Activated T-helper 17 cell treated with anti-CD3 and anti-CD28 coated beads, Interleukin-2, amount 50 U/mL, for 72 hours (primary cell): ENCODE data around the gene TCHP. TPM values are rescaled to one million over a fixed set of nuclear protein-coding genes. Genes with fewer than 3 reads are reported as not detected.

Experiments used
- ATAC-seq: fragments of 150-1000 bp; cut with Tn5 transposase; replicated peaks from 2 replicates; pipeline ENCODE4 v1.10.0; 2021; ENCODE audit warnings: mild to moderate bottlenecking, moderate library complexity
- H3K27ac Mint-ChIP-seq: one replicate; pipeline ENCODE4 v1.8.0; 2022; ENCODE audit warnings: mixed read lengths
- H3K27me3 Mint-ChIP-seq: one replicate; pipeline ENCODE4 v1.8.0; 2022; ENCODE audit warnings: mixed read lengths
- H3K36me3 Mint-ChIP-seq: one replicate; pipeline ENCODE4 v1.8.0; 2022; ENCODE audit warnings: low read depth, mild to moderate bottlenecking, mixed read lengths
- H3K4me1 Mint-ChIP-seq: one replicate; pipeline ENCODE4 v1.8.0; 2022; ENCODE audit warnings: mixed read lengths
- H3K4me3 Mint-ChIP-seq: one replicate; pipeline ENCODE4 v1.8.0; 2022; ENCODE audit warnings: mild to moderate bottlenecking, mixed read lengths
- H3K9me3 Mint-ChIP-seq: one replicate; pipeline ENCODE4 v1.8.0; 2022; ENCODE audit warnings: mixed read lengths
- total RNA-seq, 2 donors: library from RNA; stranded (reverse); gene quantifications; one replicate each; pipeline ENCODE4 v1.2.3, GENCODE V29; 2022

TCHP gene
- total RNA-seq, 2 donors from 2014 or later = 9.8 to 20.2 TPM

DNA sequence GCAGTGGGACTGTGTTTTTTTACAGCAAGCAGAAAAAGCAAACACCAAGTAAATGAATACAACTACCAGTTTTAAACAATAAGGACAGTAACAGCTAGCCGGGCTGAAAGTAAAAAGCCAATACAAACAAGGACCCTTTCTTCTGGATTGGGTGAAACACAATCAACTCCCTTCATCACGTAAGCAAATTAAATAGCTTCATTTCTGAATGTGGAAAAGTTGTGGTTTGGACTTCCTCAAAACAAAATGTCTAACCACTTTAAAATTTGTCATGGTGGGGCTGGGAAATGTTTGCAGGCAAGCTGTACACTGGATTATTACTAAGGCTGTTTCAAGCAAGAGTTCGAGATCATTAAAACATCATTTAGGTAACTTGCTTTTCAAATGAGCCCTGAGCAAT is 47.4 kb downstream of the TCHP start:
- peak; percentile 23 for ATAC-seq
- Mint-ChIP-seq H3K36me3 (peaks cover 86% of the 10 kb centered on the region), H3K4me3 (peak overlapping the region; percentile 15), H3K4me1 (peaks cover 30% of the 10 kb centered on the region), H3K9me3 (no peaks in the 10 kb centered on the region), H3K27me3 (no peaks in the 10 kb centered on the region), H3K27ac (peak overlapping the region; percentile 51)

DNA sequence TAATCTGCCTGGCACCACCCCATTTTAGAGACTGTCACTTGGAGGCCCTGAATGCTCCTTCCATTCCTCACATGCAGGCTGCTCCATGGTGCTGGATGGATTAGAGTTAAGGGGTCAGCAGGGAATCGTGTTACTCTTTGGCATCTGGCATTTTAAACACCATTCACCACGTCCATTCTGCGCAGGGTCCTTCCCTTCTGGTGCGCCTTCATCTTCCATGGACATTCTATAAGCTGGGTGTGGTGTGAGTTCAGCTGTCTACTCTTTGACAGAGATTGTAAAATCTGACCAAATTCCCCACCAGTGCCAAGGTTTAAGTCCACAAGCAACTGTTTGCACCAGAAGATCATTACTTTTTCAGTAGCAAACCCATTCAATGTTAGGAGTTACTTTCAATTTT is 48.3 kb downstream of the TCHP start:
- Mint-ChIP-seq H3K27ac (peak overlapping the region; percentile 51), H3K9me3 (no peaks in the 10 kb centered on the region), H3K4me3 (peak overlapping the region; percentile 15), H3K36me3 (peaks cover 86% of the 10 kb centered on the region), H3K4me1 (peaks cover 35% of the 10 kb centered on the region), H3K27me3 (no peaks in the 10 kb centered on the region)
- no peak for ATAC-seq

DNA sequence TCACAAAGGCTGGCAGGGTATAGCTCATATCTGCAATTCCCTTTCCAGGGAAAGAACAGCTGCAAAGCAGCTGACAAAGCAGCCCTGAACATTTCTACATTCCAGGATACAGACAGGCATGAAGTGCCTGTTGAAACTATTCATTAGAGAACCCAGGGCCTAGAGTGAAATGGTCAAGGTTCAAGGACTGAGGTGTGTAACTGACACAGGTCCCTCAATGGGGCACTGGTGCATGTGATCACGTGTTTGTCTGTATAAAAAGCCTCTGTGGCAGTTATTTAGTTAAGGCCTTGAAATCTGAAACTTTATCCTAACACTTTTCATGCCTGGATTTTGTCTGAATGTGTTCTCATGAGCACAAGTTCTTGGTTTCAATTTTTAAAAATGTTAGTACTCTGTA is 49.0 kb downstream of the TCHP start:
- no peaks in the 10 kb centered on the region for H3K9me3 Mint-ChIP-seq
- H3K36me3 Mint-ChIP-seq = peaks cover 92% of the 10 kb centered on the region
- H3K4me1 Mint-ChIP-seq = peaks cover 35% of the 10 kb centered on the region
- ATAC-seq = no peak
- peak overlapping the region; percentile 69 for H3K27ac Mint-ChIP-seq
- no peaks in the 10 kb centered on the region for H3K27me3 Mint-ChIP-seq
- H3K4me3 Mint-ChIP-seq = no peak overlapping the region

DNA sequence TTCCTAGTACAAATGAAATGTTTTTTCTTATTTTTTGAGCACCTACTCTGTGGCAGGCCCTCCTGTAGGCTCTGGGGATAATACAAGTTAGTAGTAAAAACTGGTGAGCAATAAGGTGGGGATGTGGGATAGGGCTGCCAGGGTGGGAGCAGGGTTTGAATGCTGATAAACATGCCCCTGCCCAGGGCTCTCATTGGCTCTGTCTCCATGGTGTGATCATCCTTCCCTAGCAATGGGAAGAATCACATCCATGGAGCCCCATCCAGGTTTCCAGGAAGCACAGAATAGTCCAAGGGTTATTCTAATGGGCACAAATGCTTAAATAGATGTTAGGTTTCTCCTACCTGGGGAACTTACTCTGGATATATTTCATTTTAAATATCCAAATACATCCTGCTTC is 50.6 kb downstream of the TCHP start:
- Mint-ChIP-seq H3K9me3 (no peaks in the 10 kb centered on the region), H3K36me3 (peaks cover 93% of the 10 kb centered on the region), H3K4me3 (no peak overlapping the region), H3K4me1 (peaks cover 35% of the 10 kb centered on the region), H3K27ac (peak overlapping the region; percentile 69), H3K27me3 (no peaks in the 10 kb centered on the region)
- no peak for ATAC-seq

DNA sequence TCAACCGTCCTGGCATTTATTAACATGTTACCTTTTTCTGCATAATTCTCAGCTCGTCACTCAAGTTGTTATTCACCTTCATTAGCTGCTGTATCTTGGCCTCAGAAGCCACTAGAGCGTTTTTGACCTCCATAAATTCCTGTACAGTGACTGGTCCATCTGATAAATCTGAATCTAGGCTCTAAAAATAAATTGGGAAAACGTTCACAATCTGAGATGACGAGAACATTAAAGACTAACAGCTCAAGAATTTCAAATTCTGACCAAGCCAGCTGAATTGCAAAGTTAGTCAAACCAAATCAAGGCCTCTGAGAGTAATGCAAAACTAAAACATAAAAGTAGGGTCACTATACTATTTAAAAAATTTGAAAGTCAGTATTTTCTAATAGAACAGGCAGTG is 51.1 kb downstream of the TCHP start:
- peaks cover 98% of the 10 kb centered on the region for H3K36me3 Mint-ChIP-seq
- no peak for ATAC-seq
- peaks cover 35% of the 10 kb centered on the region for H3K4me1 Mint-ChIP-seq
- H3K27me3 Mint-ChIP-seq = no peaks in the 10 kb centered on the region
- no peak overlapping the region for H3K4me3 Mint-ChIP-seq
- H3K9me3 Mint-ChIP-seq = no peaks in the 10 kb centered on the region
- H3K27ac Mint-ChIP-seq = peak overlapping the region; percentile 30

DNA sequence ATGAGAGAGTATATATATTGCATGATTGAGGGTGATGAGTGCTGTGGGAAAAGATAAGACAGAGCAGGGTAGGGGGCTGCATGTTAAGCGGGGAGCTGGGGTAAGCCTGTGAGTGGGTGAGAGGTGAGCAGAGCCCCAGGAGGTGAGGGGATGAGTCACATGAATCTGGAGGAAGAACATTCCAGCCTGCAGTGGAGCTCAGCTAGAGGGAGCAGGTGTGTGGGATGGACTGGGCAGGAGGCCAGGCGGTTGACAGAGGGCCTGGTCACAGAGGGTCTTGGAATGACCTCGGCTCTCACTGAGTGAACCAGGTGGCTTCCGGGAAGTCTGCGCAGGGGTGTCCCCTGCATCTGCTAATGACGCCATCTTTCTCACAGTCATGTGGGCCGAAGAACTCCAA is 51.7 kb downstream of the TCHP start:
- H3K36me3 Mint-ChIP-seq = peaks cover 99% of the 10 kb centered on the region
- H3K27ac Mint-ChIP-seq = peak overlapping the region; percentile 30
- no peak for ATAC-seq
- H3K4me3 Mint-ChIP-seq = no peak overlapping the region
- H3K4me1 Mint-ChIP-seq = peaks cover 32% of the 10 kb centered on the region
- no peaks in the 10 kb centered on the region for H3K9me3 Mint-ChIP-seq
- H3K27me3 Mint-ChIP-seq = no peaks in the 10 kb centered on the region

DNA sequence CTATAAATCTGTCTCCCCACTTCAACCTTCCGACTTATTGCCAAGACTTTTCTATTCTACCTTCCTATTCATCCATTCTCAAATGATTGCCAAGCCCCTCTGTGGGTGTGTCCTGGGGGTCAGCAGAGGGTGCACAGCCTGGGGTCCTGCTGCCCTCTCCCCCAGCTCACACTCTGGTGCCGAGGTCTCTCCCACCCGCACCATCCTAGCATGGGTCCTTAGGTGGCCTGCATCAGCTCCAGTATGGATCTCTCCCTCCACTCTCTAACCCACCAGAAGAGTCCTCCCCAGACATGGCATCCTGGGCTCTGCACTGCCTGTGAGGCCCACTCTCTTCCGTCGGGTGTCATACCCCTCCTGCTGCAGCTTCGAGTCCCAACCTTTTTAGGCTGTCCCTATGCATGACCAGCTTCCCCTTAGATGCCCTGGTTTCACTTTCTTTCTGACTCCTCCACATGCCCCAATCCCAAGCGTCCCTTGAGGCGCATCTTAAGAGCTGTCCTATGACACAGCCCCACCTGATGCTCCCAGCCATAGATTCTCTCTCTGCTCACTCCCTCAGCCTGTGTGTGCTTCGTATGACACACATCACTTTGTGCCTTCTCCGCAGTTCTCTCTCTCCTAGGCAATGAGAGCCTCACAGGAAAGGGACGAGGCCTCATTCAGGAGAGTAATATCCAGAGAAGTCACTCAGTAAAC is 52.2 kb downstream of the TCHP start:
- H3K36me3 Mint-ChIP-seq = peaks cover 99% of the 10 kb centered on the region
- no peaks in the 10 kb centered on the region for H3K27me3 Mint-ChIP-seq
- peak overlapping the region; percentile 47 for H3K27ac Mint-ChIP-seq
- ATAC-seq = peak; percentile 75
- H3K4me3 Mint-ChIP-seq = no peak overlapping the region
- peaks cover 26% of the 10 kb centered on the region for H3K4me1 Mint-ChIP-seq
- no peaks in the 10 kb centered on the region for H3K9me3 Mint-ChIP-seq

DNA sequence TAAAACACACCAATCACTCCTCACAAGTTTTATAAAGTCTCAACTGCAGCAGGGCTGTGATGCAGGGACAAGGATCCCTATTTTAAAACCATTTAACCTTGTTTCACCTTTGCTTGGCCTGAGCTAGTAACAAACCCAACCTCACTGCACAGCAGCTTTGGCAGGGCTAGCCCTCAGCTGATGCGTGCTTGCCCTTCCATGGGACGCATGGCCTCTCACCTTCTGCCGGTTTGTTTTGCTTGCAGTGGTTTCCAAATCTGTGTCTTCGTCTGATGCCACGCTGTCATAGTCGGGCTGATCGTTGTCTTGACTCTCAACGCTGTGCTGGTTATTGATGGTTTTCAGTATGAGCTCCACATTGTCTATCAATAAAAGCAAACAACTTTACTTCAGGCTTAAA is 52.8 kb downstream of the TCHP start:
- Mint-ChIP-seq H3K36me3 (peaks cover 99% of the 10 kb centered on the region), H3K27me3 (no peaks in the 10 kb centered on the region), H3K4me1 (peaks cover 20% of the 10 kb centered on the region), H3K27ac (peak overlapping the region; percentile 47), H3K9me3 (no peaks in the 10 kb centered on the region), H3K4me3 (no peak overlapping the region)
- ATAC-seq = no peak

DNA sequence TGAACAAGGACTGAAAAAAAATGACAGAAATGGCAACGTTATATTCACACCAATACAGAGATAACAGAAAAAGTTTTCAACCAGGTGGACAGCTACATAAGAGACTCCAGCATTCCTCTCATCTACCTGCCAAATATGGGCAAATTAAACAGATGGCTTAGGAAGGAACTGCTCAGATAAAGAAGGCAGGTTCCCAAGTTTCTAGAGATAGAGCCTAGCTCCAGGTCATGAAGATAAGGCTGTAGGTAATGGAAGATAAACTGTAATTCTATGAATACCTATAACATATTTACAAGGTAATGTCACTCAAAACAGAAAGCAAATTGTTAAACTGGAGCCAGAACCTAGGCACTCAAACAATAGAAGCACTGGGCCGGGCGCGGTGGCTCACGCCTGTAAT is 53.6 kb downstream of the TCHP start:
- Mint-ChIP-seq H3K27me3 (no peaks in the 10 kb centered on the region), H3K4me3 (no peak overlapping the region), H3K4me1 (peaks cover 14% of the 10 kb centered on the region), H3K36me3 (peaks cover 99% of the 10 kb centered on the region), H3K9me3 (no peaks in the 10 kb centered on the region), H3K27ac (peak overlapping the region; percentile 47)
- no peak for ATAC-seq

DNA sequence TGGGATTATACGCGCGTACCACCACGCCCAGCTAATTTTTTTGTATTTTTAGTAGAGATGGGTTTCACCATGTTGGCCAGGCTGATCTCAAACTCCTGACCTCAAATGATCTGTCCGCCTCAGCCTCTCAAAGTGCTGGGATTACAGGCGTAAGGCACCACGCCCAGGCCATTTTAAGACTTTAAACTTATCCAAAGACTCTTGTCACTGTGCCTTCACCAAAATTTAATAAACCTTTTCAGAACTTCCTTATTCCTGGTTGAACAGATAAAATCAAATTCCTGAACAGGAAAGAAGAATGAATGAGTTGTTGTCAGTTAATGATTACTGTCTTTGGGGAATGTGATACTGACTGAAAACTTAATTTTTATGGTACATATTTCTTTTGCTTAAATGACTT is 58.3 kb downstream of the TCHP start:
- peaks cover 2% of the 10 kb centered on the region for H3K4me1 Mint-ChIP-seq
- no peak overlapping the region for H3K27ac Mint-ChIP-seq
- H3K9me3 Mint-ChIP-seq = no peaks in the 10 kb centered on the region
- H3K27me3 Mint-ChIP-seq = no peaks in the 10 kb centered on the region
- H3K36me3 Mint-ChIP-seq = peaks cover 98% of the 10 kb centered on the region
- H3K4me3 Mint-ChIP-seq = no peak overlapping the region
- no peak for ATAC-seq

DNA sequence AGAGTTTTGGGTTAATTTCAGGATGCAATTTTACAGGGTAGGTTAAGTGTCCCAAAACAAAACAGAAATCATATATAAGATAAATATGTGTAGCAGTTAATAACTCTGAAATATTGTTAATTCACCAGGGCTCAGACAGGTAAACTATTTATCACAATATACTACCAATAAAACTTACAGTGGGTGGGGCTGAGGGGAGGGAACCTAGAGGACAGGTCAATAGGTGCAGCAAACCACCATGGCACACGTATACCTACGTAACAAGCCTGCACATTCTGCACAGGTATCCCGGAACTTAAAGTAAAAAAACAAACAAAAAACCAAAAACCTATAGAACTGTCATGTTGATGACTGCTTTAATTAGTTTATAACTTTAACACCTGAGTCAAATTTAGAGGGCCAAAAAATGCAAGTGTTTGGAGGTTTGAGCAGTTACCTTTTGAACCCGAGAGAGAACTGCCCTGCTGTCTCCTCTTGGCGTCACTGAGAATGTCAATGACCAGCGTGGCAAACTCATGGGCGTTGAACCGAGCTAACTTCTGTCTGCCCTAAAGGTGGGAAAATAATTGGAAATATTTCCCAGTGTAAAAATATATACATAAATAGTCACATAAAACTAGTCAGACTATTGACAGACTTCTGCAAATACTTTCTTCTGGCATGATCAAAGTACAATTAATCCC is 59.5 kb downstream of the TCHP start:
- no peak overlapping the region for H3K27ac Mint-ChIP-seq
- no peak overlapping the region for H3K4me3 Mint-ChIP-seq
- H3K4me1 Mint-ChIP-seq = peaks cover 5% of the 10 kb centered on the region
- peaks cover 96% of the 10 kb centered on the region for H3K36me3 Mint-ChIP-seq
- H3K9me3 Mint-ChIP-seq = no peaks in the 10 kb centered on the region
- no peak for ATAC-seq
- H3K27me3 Mint-ChIP-seq = no peaks in the 10 kb centered on the region

DNA sequence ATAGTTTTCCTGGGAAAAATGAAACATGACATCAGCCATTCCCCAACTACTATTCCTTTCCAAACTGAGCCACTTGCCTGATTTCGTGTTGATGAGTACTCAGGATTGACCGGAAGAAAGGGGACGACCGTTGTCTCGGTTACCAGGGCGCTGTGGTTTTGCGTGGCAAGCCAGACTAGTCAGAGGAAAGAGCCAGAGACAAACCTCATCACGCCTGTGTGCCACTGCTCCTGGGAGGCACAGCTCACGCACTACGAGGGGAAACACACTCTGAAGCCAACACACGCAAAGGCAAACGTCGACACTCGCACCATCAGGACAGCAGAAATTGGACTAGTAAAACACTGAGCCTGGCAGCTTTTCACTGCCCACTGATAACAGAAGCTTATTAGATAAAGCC is 61.1 kb downstream of the TCHP start:
- Mint-ChIP-seq H3K27ac (no peak overlapping the region), H3K4me1 (peaks cover 5% of the 10 kb centered on the region), H3K36me3 (peaks cover 98% of the 10 kb centered on the region), H3K9me3 (no peaks in the 10 kb centered on the region), H3K4me3 (no peak overlapping the region), H3K27me3 (no peaks in the 10 kb centered on the region)
- no peak for ATAC-seq

DNA sequence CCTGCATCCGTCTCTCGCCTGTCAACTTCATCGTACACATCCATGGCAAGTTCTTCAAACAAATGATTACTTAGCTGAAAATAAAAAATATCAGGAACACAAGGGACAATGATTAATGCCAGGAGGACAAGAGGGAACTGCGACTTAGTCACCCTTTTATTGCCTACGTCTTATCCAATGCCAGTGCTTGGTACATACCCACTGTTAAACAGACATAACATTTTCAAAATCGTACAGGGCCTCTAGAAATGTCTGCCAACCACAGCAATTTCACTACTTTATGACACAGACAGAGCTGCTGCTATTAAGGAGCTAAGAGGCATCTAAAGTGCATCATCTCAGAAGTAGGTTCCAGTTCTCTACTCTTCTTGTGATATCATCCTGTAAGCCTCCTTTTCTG is 61.5 kb downstream of the TCHP start:
- Mint-ChIP-seq H3K36me3 (peaks cover 98% of the 10 kb centered on the region), H3K9me3 (no peaks in the 10 kb centered on the region), H3K27ac (no peak overlapping the region), H3K4me3 (no peak overlapping the region), H3K27me3 (no peaks in the 10 kb centered on the region), H3K4me1 (peaks cover 5% of the 10 kb centered on the region)
- peak; percentile 38 for ATAC-seq

DNA sequence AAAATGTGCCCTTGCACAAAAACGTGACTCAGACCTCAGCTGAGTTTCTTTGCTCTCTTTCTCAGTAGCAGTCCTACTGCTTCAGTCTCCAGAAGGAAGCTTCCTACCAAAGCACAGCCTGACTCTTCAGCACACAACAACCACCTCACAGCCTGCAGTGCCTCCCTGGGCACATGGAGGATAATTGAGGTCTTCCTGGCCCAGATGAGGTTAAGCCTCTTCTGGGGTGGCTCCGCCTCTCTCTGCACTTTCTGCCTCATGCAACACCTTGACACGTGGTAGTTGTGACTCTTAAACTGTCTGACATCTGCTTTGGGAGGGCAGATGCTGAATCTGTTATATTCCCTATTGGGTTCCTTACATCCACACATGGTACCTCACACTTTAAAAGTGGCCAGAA is 62.3 kb downstream of the TCHP start:
- H3K27me3 Mint-ChIP-seq = no peaks in the 10 kb centered on the region
- H3K4me1 Mint-ChIP-seq = peaks cover 6% of the 10 kb centered on the region
- no peaks in the 10 kb centered on the region for H3K9me3 Mint-ChIP-seq
- H3K36me3 Mint-ChIP-seq = peaks cover 95% of the 10 kb centered on the region
- H3K4me3 Mint-ChIP-seq = no peak overlapping the region
- H3K27ac Mint-ChIP-seq = no peak overlapping the region
- peak; percentile 28 for ATAC-seq

DNA sequence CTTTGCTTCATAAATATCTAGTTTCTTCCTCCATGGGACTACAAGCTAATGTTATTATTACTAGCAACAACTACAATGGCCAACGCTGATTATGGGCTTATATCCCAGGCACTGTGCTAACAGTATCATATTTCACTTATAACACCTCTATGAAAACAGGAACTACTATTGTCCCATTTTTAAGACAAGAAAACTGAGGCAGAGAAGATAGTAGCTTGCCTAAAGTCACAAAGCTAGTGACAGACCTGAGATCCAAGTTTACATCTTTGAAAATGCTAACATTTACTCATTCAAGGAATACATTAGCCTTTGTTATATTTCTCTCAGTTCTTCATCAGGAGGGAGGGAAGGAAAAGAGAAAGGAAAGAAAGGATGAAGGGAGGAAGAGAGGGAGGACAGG is 63.3 kb downstream of the TCHP start:
- Mint-ChIP-seq H3K36me3 (peaks cover 95% of the 10 kb centered on the region), H3K4me3 (no peak overlapping the region), H3K9me3 (no peaks in the 10 kb centered on the region), H3K27me3 (no peaks in the 10 kb centered on the region), H3K4me1 (peaks cover 15% of the 10 kb centered on the region), H3K27ac (peak overlapping the region; percentile 57)
- no peak for ATAC-seq
